ENCODE results near the gene SECISBP2L.
A peak's percentile ranks its signal among the peaks of the same experiment; 100 is the strongest.

SECISBP2L gene

GRCh38 chr15:48963524-48964113, 82.6 kb downstream of the SECISBP2L start, which contains the start of gene SHC4:
Gene SHC4, minus strand, starts transcription at chr15:48963919. Its CDS starts 904 bp downstream, at chr15:48963015.
- peak within 1 kb of the TSS; percentile 35 for H3K27ac ChIP-seq
- TF ChIP-seq ZFX (IDR thresholded peaks at IDR 0.05) (no peak), CTCF (conservative IDR thresholded peaks at IDR 0.05) (peak; percentile 64)

- H3K27ac ChIP-seq, result peak overlapping the region; percentile 35
- TF ChIP-seq ZFX (IDR thresholded peaks at IDR 0.05) (no peak), CTCF (conservative IDR thresholded peaks at IDR 0.05) (no peak)
These were observed 83.4 kb downstream of the SECISBP2L start for GRCh38 chr15:48962662-48963523.

- TF ChIP-seq CTCF (conservative IDR thresholded peaks at IDR 0.05), result no peak
- TF ChIP-seq ZFX (IDR thresholded peaks at IDR 0.05), result no peak
- H3K27ac ChIP-seq, result no peak overlapping the region
These were observed 90.3 kb downstream of the SECISBP2L start for GRCh38 chr15:48955967-48956366.

- TF ChIP-seq CTCF (conservative IDR thresholded peaks at IDR 0.05) (no peak), ZFX (IDR thresholded peaks at IDR 0.05) (no peak)
- no peak overlapping the region for H3K27ac ChIP-seq
These were observed 90.9 kb downstream of the SECISBP2L start for GRCh38 chr15:48955370-48955769.

GRCh38 chr15:48954538-48954937, 91.7 kb downstream of the SECISBP2L start:
- TF ChIP-seq ZFX (IDR thresholded peaks at IDR 0.05), result no peak
- H3K27ac ChIP-seq, result no peak overlapping the region

- no peak for TF ChIP-seq ZFX (IDR thresholded peaks at IDR 0.05)
- no peak for TF ChIP-seq CTCF (conservative IDR thresholded peaks at IDR 0.05)
- no peak overlapping the region for H3K27ac ChIP-seq
These were observed 99.4 kb downstream of the SECISBP2L start for GRCh38 chr15:48946840-48947187.

- no peak overlapping the region for H3K27ac ChIP-seq
- TF ChIP-seq ZFX (IDR thresholded peaks at IDR 0.05), result no peak
- no peak for TF ChIP-seq CTCF (conservative IDR thresholded peaks at IDR 0.05)
These were observed 100.0 kb downstream of the SECISBP2L start for GRCh38 chr15:48946074-48946839.
